Measurements from ENCODE around the gene GCNT1.

DNA sequence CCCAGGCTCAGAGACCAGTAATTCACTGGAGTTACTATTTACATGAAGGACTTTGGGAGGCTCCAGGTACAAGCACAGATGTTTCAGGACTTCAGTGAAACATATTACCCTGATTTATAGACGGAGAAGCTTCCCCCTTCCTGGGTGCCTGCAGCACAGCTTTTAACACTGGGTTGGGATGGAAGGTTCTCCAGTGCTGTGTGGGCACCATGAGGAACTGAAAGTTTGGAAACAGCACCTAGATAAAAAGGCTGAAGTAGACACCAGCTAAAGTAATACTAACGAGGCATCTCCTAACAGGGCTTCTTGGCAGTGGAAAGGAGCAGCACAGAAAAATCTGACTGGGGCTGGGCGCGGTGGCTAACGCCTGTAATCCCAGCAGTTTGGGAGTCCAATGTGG is 70.7 kb downstream of the GCNT1 start:
- TF ChIP-seq, protein P1, sequence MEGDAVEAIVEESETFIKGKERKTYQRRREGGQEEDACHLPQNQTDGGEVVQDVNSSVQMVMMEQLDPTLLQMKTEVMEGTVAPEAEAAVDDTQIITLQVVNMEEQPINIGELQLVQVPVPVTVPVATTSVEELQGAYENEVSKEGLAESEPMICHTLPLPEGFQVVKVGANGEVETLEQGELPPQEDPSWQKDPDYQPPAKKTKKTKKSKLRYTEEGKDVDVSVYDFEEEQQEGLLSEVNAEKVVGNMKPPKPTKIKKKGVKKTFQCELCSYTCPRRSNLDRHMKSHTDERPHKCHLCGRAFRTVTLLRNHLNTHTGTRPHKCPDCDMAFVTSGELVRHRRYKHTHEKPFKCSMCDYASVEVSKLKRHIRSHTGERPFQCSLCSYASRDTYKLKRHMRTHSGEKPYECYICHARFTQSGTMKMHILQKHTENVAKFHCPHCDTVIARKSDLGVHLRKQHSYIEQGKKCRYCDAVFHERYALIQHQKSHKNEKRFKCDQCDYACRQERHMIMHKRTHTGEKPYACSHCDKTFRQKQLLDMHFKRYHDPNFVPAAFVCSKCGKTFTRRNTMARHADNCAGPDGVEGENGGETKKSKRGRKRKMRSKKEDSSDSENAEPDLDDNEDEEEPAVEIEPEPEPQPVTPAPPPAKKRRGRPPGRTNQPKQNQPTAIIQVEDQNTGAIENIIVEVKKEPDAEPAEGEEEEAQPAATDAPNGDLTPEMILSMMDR (conservative IDR thresholded peaks at IDR 0.05 in 1 of 2, IDR thresholded peaks at IDR 0.05 in 1 of 2; ENCODE audit: extremely low read depth in 1 of 2, insufficient read depth in 1 of 2, low read depth in 1 of 2, low read length in 2 of 2): no peak
- TF ChIP-seq EZH2 (IDR thresholded peaks at IDR 0.05; ENCODE audit: borderline replicate concordance, low read length): no peak
